CD4-positive, CD25-positive, alpha-beta regulatory T cell (primary cell): ENCODE data around the gene VIPR2. TPM values are rescaled to one million over a fixed set of nuclear protein-coding genes. Genes with fewer than 3 reads are reported as not detected.

Experiments used
- ATAC-seq, 2 donors: fragments of 150-1000 bp; cut with Tn5 transposase; one replicate each; pipeline ENCODE4 v1.10.0; 2021; ENCODE audit warnings: low read depth in 2 of 2, moderate number of reproducible peaks in 2 of 2, moderate library complexity in 1 of 2
- DNase-seq, 3 donors: peaks; one replicate each; pipeline versions ENCODE4 v3.0.0 to v3.0.0-alpha.2; 2012 to 2022; ENCODE audit warnings: mixed read lengths in 1 of 3
- H3K27ac ChIP-seq: one replicate; pipeline ENCODE4 v1.7.0; 2013; ENCODE audit warnings: mild to moderate bottlenecking, low read length; ENCODE audit not compliant: insufficient read depth, poor library complexity, severe bottlenecking
- H3K27me3 ChIP-seq: one replicate; pipeline ENCODE4 v1.7.0; 2013; ENCODE audit warnings: low read length; ENCODE audit not compliant: control insufficient read depth, insufficient read depth
- H3K36me3 ChIP-seq: one replicate; pipeline ENCODE4 v1.7.0; 2013; ENCODE audit warnings: mild to moderate bottlenecking, low read length, moderate library complexity; ENCODE audit not compliant: control insufficient read depth, insufficient read depth
- H3K4me1 ChIP-seq: 2 replicates; pipeline ENCODE4 v1.7.0; 2013; ENCODE audit warnings: mild to moderate bottlenecking, low read length; ENCODE audit not compliant: insufficient read depth, control insufficient read depth, poor library complexity, severe bottlenecking
- H3K4me3 ChIP-seq: one replicate; pipeline ENCODE4 v1.7.0; 2013; ENCODE audit warnings: low read depth, mild to moderate bottlenecking, low read length, moderate library complexity
- H3K9me3 ChIP-seq, 2 experiments: 1 replicate in 1 of 2; 2 replicates in 1 of 2; pipeline ENCODE4 v1.7.0; 2013; ENCODE audit warnings: low read length in 2 of 2, mild to moderate bottlenecking in 1 of 2, moderate library complexity in 1 of 2; ENCODE audit not compliant: control insufficient read depth in 2 of 2
- H3K27ac Mint-ChIP-seq, 3 donors: one replicate each; pipeline ENCODE4 v1.8.0; 2020 to 2022; ENCODE audit warnings: mild to moderate bottlenecking in 3 of 3, mixed read lengths in 3 of 3, moderate library complexity in 2 of 3
- H3K27me3 Mint-ChIP-seq: one replicate; pipeline ENCODE4 v1.8.0; 2022; ENCODE audit warnings: mild to moderate bottlenecking, mixed read lengths
- H3K36me3 Mint-ChIP-seq: one replicate; pipeline ENCODE4 v1.8.0; 2020; ENCODE audit warnings: mixed read lengths
- H3K4me1 Mint-ChIP-seq, 4 donors: one replicate each; pipeline ENCODE4 v1.8.0; 2020 to 2022; ENCODE audit warnings: mixed read lengths in 4 of 4, mild to moderate bottlenecking in 1 of 4
- H3K4me3 Mint-ChIP-seq, 4 donors: one replicate each; pipeline ENCODE4 v1.8.0; 2020 to 2022; ENCODE audit warnings: mild to moderate bottlenecking in 4 of 4, mixed read lengths in 4 of 4, moderate library complexity in 3 of 4
- H3K9me3 Mint-ChIP-seq, 7 donors: one replicate each; pipeline ENCODE4 v1.8.0; 2020 to 2022; ENCODE audit warnings: mixed read lengths in 7 of 7, mild to moderate bottlenecking in 3 of 7, moderate library complexity in 2 of 7
- polyA plus RNA-seq, 4 donors: library from polyadenylated mRNA; unstranded; fragments of 300-500 nt; fragmentation: Illumina TruSeq; gene quantifications; one replicate each; pipeline ENCODE4 v1.2.3, GENCODE V29; 2021
- total RNA-seq: library from RNA; stranded (reverse); gene quantifications from one replicate; pipeline ENCODE4 v1.2.3, GENCODE V29; 2022

The VIPR2 gene
- total and polyA plus RNA-seq, 5 donors from 2014 or later = not detected

GRCh38 chr7:159099711-159100231 is 44.9 kb downstream of the VIPR2 start:
- Mint-ChIP-seq H3K4me1 (peaks cover 0 to 4% (median 0%) of the 10 kb centered on the region in 4 donors), H3K27me3 (no peaks in the 10 kb centered on the region), H3K4me3 (no peak overlapping the region), H3K9me3 (peaks cover 0 to 4% (median 0%) of the 10 kb centered on the region in 7 donors), H3K36me3 (no peaks in the 10 kb centered on the region), H3K27ac (no peak overlapping the region)
- Histone ChIP-seq H3K36me3 (no peaks in the 10 kb centered on the region), H3K27ac (no peak overlapping the region), H3K4me3 (no peak overlapping the region), H3K9me3 (no peaks in the 10 kb centered on the region), H3K4me1 (no peaks in the 10 kb centered on the region), H3K27me3 (no peaks in the 10 kb centered on the region)
- ATAC-seq = no peak
- DNase-seq = no peak

DNA sequence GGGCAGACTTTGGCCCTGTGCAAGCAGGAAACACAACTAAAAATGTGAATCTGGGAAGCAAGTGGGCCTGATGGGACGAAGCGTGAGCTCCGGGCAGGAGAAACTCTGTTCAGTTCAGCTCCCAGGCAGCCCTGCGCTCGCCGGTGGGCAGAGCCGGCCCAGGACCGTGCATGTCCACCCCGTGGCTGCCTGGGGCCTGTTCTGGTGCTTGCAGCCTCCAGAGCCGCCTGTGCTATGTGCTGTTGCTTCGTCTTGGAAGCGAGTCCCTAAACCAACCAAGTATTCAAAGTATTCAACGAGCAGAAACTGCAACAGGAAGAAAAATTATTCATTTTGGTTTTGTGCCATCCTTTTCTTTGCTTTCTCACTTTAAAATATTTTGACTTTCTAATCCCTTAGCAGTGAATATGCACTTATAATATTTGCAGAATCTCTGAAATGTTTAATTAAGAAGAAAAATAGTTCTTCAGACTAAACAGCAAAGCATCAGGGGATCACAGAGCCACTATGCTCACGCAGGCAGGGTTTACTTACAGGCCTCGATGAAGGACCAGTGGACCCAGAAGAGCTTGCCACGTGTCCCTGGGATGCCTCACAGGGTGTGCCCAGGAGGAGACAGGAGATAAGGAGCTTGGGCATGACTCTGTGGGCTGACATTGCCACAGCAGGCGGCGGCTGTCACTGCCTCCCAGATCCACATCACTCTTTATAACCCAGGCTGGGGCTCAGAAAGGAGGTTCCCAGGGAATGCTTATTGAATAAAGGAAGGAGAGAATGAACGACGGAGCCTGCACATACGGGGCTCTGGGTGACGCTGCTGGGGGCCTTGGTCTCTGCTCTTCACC is 45.6 kb downstream of the VIPR2 start:
- Mint-ChIP-seq H3K27me3 (no peaks in the 10 kb centered on the region), H3K27ac (no peak overlapping the region), H3K4me3 (no peak overlapping the region), H3K36me3 (no peaks in the 10 kb centered on the region), H3K9me3 (peaks cover 0 to 2% (median 0%) of the 10 kb centered on the region in 7 donors), H3K4me1 (peaks cover 0 to 4% (median under 1%) of the 10 kb centered on the region in 4 donors)
- no peak for ATAC-seq
- Histone ChIP-seq H3K27ac (no peak overlapping the region), H3K36me3 (no peaks in the 10 kb centered on the region), H3K9me3 (no peaks in the 10 kb centered on the region), H3K27me3 (no peaks in the 10 kb centered on the region), H3K4me1 (no peaks in the 10 kb centered on the region), H3K4me3 (no peak overlapping the region)
- no peak for DNase-seq

DNA sequence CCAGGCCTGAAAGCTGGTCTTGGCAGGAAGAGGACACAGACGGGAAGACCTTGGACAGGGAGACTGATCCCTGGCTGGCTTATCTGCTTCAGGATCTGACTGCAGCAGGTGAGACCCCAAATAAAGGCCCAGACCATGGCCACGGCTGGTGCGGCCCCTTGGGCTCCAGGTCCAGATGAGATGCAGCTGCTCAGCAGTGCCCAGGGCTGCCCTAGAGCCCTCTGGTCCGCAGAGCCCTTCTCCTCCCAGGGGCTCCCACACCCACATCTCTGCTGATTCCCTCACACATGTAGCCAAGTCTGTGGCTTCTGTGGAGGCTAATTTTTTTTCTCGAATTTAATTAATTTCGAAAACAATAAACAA is 46.3 kb downstream of the VIPR2 start:
- H3K9me3 Mint-ChIP-seq = peaks cover 0 to 2% (median 0%) of the 10 kb centered on the region in 7 donors
- no peak overlapping the region for H3K27ac Mint-ChIP-seq
- H3K4me1 Mint-ChIP-seq = peaks cover 0 to 4% (median under 1%) of the 10 kb centered on the region in 4 donors
- ATAC-seq (no peak), DNase-seq (no peak)
- Histone ChIP-seq H3K36me3 (no peaks in the 10 kb centered on the region), H3K27me3 (no peaks in the 10 kb centered on the region), H3K4me1 (no peaks in the 10 kb centered on the region), H3K4me3 (no peak overlapping the region), H3K9me3 (no peaks in the 10 kb centered on the region), H3K27ac (no peak overlapping the region)
- no peaks in the 10 kb centered on the region for H3K36me3 Mint-ChIP-seq
- H3K27me3 Mint-ChIP-seq = no peaks in the 10 kb centered on the region
- no peak overlapping the region for H3K4me3 Mint-ChIP-seq

- no peak overlapping the region for H3K4me3 Mint-ChIP-seq
- H3K36me3 Mint-ChIP-seq = no peaks in the 10 kb centered on the region
- Histone ChIP-seq H3K9me3 (no peaks in the 10 kb centered on the region), H3K4me3 (no peak overlapping the region), H3K27ac (no peak overlapping the region), H3K27me3 (no peaks in the 10 kb centered on the region), H3K4me1 (no peaks in the 10 kb centered on the region), H3K36me3 (no peaks in the 10 kb centered on the region)
- peaks cover 0 to 4% (median under 1%) of the 10 kb centered on the region in 4 donors for H3K4me1 Mint-ChIP-seq
- ATAC-seq (no peak), DNase-seq (no peak)
- no peak overlapping the region for H3K27ac Mint-ChIP-seq
- no peaks in the 10 kb centered on the region for H3K27me3 Mint-ChIP-seq
- peaks cover 0 to 2% (median 0%) of the 10 kb centered on the region in 7 donors for H3K9me3 Mint-ChIP-seq
These were observed 46.8 kb downstream of the VIPR2 start for GRCh38 chr7:159097661-159098423.

DNA sequence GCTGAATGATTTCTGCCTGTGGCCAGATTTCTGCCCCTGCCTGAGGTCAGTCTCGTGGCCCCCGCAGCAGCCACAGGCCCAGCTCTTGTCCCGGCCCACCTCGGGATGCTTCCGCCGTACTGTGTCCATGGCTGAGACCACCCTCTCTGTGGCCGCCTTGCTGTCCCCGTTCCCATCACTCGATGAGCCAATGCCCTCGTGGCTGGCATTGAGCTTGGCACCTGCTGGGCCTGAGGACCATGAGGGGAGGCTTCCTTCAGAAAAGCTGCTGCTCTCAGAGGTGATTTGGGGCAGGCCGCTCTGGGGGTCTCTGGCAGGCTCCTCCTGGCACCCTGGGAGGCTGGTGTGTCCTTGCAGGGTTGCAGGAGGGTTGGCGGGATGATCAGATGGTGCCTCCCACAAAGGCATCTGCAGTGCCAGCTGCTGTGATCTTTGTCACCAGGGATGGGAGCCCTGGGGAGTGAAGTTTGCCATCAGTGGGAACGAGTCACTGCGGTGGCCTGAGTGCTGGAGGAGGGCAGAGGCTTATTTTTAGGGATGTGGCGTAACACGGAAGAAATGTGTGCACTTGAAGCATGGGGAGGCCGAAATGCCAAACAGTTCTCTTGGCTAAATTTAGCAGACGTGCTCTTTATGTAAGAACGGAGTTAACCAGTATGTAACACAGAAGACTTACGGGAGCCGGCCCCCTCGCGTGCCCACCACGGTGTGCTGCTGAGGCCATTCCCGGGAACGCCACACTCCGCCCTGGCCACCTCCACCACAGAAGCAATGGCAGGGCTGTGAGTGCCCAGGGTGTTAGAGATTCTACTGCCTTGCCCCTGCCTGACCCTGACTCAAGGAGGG is 47.7 kb downstream of the VIPR2 start:
- H3K9me3 ChIP-seq = no peaks in the 10 kb centered on the region
- no peaks in the 10 kb centered on the region for H3K36me3 ChIP-seq
- Mint-ChIP-seq H3K27ac (no peak overlapping the region), H3K36me3 (no peaks in the 10 kb centered on the region), H3K27me3 (no peaks in the 10 kb centered on the region), H3K4me3 (no peak overlapping the region), H3K9me3 (peaks cover 0 to 2% (median 0%) of the 10 kb centered on the region in 7 donors), H3K4me1 (peaks cover 0 to 2% (median 0%) of the 10 kb centered on the region in 4 donors)
- H3K27ac ChIP-seq = no peak overlapping the region
- H3K27me3 ChIP-seq = no peaks in the 10 kb centered on the region
- no peak overlapping the region for H3K4me3 ChIP-seq
- no peak for ATAC-seq
- H3K4me1 ChIP-seq = no peaks in the 10 kb centered on the region
- no peak for DNase-seq

GRCh38 chr7:159095979-159096411 is 48.7 kb downstream of the VIPR2 start:
- ATAC-seq (no peak), DNase-seq (no peak)
- no peaks in the 10 kb centered on the region for H3K36me3 Mint-ChIP-seq
- Histone ChIP-seq H3K4me1 (no peaks in the 10 kb centered on the region), H3K9me3 (no peaks in the 10 kb centered on the region), H3K36me3 (no peaks in the 10 kb centered on the region), H3K27me3 (no peaks in the 10 kb centered on the region), H3K4me3 (no peak overlapping the region), H3K27ac (no peak overlapping the region)
- no peaks in the 10 kb centered on the region for H3K9me3 Mint-ChIP-seq
- H3K27ac Mint-ChIP-seq = no peak overlapping the region
- H3K4me3 Mint-ChIP-seq = no peak overlapping the region
- peaks cover 2% of the 10 kb centered on the region for H3K27me3 Mint-ChIP-seq
- H3K4me1 Mint-ChIP-seq = peaks cover 0 to 2% (median 0%) of the 10 kb centered on the region in 4 donors
